T-helper 1 cell treated with Interleukin-12 subunit alpha and Interleukin-12 subunit beta and Interleukin-4 antibody, amounts not matched to agents 30 ng/mL and 1 ng/mL, for 36 hours (primary cell): ENCODE results near the gene C17orf114.

ENCODE experiments used
- intact Hi-C: fragments of 100-400 bp; cut with micrococcal nuclease; formaldehyde crosslinking; loops from one replicate; pipeline ENCODE4 v1.15.1; 2024

Gene C17orf114

GRCh38 chr17:4788807-4789700, 13.1 kb downstream of the C17orf114 start, which contains the start of gene GLTPD2:
Gene GLTPD2 (plus strand): TSS chr17:4788964. CDS start chr17:4789012, 48 bp downstream.
- intact Hi-C loops = loop anchor here (5.0 kb wide), 1 partner anchor 152 kb away; no protein-coding TSS in a partner anchor

- intact Hi-C loops = loop anchor here (5.0 kb wide), 1 partner anchor 151 kb away; no protein-coding TSS in a partner anchor
Observed at GRCh38 chr17:4788159-4788806, 13.8 kb downstream of the C17orf114 start.

GRCh38 chr17:4786516-4786915, 15.6 kb downstream of the C17orf114 start:
- intact Hi-C loops = loop anchor here (2.0 to 5.0 kb wide), 2 partner anchors 48 to 149 kb away; partner anchors contain the start of genes CXCL16 and ZMYND15

GRCh38 chr17:4786106-4786511, 16.0 kb downstream of the C17orf114 start, which contains the start of gene VMO1:
Gene VMO1 (minus strand): TSS chr17:4786364. CDS start chr17:4786352, 12 bp downstream.
- intact Hi-C loops = loop anchor here (2.0 to 5.0 kb wide), 2 partner anchors 47 to 149 kb away; partner anchors contain the start of genes CXCL16 and ZMYND15

- intact Hi-C loops = loop anchor here (1.0 to 5.0 kb wide), 3 partner anchors 47 to 148 kb away; partner anchors contain the start of genes ARRB2, CXCL16 and ZMYND15
Observed at GRCh38 chr17:4785311-4786105, 16.6 kb downstream of the C17orf114 start.

- intact Hi-C loops = no loop called here
Observed at GRCh38 chr17:4782652-4783051, 19.5 kb downstream of the C17orf114 start.

GRCh38 chr17:4780325-4780955, 21.7 kb downstream of the C17orf114 start:
- intact Hi-C loops = no loop called here

- intact Hi-C loops = no loop called here
Observed at GRCh38 chr17:4777969-4778760, 24.0 kb downstream of the C17orf114 start.

GRCh38 chr17:4772235-4772613, 29.9 kb downstream of the C17orf114 start:
- intact Hi-C loops = no loop called here

GRCh38 chr17:4771519-4772234, 30.5 kb downstream of the C17orf114 start, which contains the start of gene TM4SF5:
Gene TM4SF5 (plus strand): TSS chr17:4771886. CDS start chr17:4771923, 37 bp downstream.
- intact Hi-C loops = no loop called here

GRCh38 chr17:4769628-4770027, 32.5 kb downstream of the C17orf114 start:
- intact Hi-C loops = no loop called here

- intact Hi-C loops = no loop called here
Observed at GRCh38 chr17:4768298-4768697, 33.8 kb downstream of the C17orf114 start.

GRCh38 chr17:4766723-4767122, 35.4 kb downstream of the C17orf114 start:
- intact Hi-C loops = no loop called here

GRCh38 chr17:4766201-4766600, 35.9 kb downstream of the C17orf114 start:
- intact Hi-C loops = no loop called here

- intact Hi-C loops = no loop called here
Observed at GRCh38 chr17:4764595-4764994, 37.5 kb downstream of the C17orf114 start.

GRCh38 chr17:4759776-4760236, 42.3 kb downstream of the C17orf114 start:
- intact Hi-C loops = no loop called here

- intact Hi-C loops = no loop called here
Observed at GRCh38 chr17:4753392-4753791, 48.7 kb downstream of the C17orf114 start.

GRCh38 chr17:4751932-4752331, 50.2 kb downstream of the C17orf114 start:
- intact Hi-C loops = no loop called here
